MM.1S (cell line): ENCODE data around the gene UNC119.

Experiments
- EZH2 ChIP-seq: fragments of 300-600 bp; sonication (generic); optimal IDR thresholded peaks from 2 replicates; pipeline ENCODE3; 2017; ENCODE audit warnings: low read depth, mild to moderate bottlenecking, antibody characterized with exemption, low read length, mixed read lengths
- TF ChIP-seq, protein P1 (sequence below): fragments of 300-600 bp; sonication (generic); IDR thresholded peaks from 2 replicates; pipeline ENCODE4 v1.5.1; 2016; ENCODE audit warnings: antibody characterized with exemption, low read length, mixed read lengths

DNA sequence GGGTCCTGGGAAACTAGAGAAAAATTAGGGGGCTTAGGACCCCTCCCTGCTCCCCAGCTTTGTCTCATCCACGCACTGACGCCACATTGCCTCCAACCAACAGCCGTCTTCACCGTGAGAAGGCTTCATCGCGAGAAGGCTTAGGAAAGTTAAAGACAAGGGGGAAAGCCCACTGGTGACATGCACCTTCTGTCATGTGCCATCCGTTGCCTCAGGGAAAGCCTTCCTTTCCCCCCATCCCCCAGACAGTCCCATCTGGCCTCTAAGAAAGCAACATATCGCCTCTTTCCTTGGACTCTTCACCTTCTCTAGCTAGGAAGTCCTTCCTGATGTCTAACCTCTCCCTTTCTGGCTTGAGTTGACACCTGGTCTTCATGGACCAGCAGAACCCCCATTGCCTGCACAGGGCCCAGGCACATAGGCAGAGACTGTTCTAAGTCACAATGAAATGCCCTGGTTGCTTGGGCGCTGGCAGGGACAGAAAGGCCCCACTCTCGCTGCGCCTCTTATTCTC, 44.2 kb downstream of the UNC119 start:
- TF ChIP-seq, protein P1, sequence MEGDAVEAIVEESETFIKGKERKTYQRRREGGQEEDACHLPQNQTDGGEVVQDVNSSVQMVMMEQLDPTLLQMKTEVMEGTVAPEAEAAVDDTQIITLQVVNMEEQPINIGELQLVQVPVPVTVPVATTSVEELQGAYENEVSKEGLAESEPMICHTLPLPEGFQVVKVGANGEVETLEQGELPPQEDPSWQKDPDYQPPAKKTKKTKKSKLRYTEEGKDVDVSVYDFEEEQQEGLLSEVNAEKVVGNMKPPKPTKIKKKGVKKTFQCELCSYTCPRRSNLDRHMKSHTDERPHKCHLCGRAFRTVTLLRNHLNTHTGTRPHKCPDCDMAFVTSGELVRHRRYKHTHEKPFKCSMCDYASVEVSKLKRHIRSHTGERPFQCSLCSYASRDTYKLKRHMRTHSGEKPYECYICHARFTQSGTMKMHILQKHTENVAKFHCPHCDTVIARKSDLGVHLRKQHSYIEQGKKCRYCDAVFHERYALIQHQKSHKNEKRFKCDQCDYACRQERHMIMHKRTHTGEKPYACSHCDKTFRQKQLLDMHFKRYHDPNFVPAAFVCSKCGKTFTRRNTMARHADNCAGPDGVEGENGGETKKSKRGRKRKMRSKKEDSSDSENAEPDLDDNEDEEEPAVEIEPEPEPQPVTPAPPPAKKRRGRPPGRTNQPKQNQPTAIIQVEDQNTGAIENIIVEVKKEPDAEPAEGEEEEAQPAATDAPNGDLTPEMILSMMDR: no peak
- no peak for TF ChIP-seq EZH2
